ENCODE data around the gene LIPC.

LIPC gene

GRCh38 chr15:58512522-58512921 lies 80.7 kb downstream of the LIPC start:
- no peak overlapping the region for H3K4me3 ChIP-seq (ENCODE audit: low read depth, low read length)
- in situ Hi-C loops (cut with HindIII; ENCODE audit: low sequenced_read_pairs) = no loop called here
- TF ChIP-seq, protein P1, sequence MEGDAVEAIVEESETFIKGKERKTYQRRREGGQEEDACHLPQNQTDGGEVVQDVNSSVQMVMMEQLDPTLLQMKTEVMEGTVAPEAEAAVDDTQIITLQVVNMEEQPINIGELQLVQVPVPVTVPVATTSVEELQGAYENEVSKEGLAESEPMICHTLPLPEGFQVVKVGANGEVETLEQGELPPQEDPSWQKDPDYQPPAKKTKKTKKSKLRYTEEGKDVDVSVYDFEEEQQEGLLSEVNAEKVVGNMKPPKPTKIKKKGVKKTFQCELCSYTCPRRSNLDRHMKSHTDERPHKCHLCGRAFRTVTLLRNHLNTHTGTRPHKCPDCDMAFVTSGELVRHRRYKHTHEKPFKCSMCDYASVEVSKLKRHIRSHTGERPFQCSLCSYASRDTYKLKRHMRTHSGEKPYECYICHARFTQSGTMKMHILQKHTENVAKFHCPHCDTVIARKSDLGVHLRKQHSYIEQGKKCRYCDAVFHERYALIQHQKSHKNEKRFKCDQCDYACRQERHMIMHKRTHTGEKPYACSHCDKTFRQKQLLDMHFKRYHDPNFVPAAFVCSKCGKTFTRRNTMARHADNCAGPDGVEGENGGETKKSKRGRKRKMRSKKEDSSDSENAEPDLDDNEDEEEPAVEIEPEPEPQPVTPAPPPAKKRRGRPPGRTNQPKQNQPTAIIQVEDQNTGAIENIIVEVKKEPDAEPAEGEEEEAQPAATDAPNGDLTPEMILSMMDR (IDR thresholded peaks at IDR 0.05; ENCODE audit: low read depth, low read length) = no peak
- no peak for DNase-seq (ENCODE audit: low read depth, low spot score)

- TF ChIP-seq, protein P1 (IDR thresholded peaks at IDR 0.05; ENCODE audit: low read depth, low read length) = no peak
- no peak for DNase-seq (ENCODE audit: low read depth, low spot score)
- no peak overlapping the region for H3K4me3 ChIP-seq (ENCODE audit: low read depth, low read length)
- in situ Hi-C loops (cut with HindIII; ENCODE audit: low sequenced_read_pairs) = no loop called here
Observed at GRCh38 chr15:58513008-58513407, 81.2 kb downstream of the LIPC start.

GRCh38 chr15:58513726-58514336 lies 82.0 kb downstream of the LIPC start:
- in situ Hi-C loops (cut with HindIII; ENCODE audit: low sequenced_read_pairs) = no loop called here
- no peak overlapping the region for H3K4me3 ChIP-seq (ENCODE audit: low read depth, low read length)
- TF ChIP-seq, protein P1 (IDR thresholded peaks at IDR 0.05; ENCODE audit: low read depth, low read length) = no peak
- no peak for DNase-seq (ENCODE audit: low read depth, low spot score)

DNA sequence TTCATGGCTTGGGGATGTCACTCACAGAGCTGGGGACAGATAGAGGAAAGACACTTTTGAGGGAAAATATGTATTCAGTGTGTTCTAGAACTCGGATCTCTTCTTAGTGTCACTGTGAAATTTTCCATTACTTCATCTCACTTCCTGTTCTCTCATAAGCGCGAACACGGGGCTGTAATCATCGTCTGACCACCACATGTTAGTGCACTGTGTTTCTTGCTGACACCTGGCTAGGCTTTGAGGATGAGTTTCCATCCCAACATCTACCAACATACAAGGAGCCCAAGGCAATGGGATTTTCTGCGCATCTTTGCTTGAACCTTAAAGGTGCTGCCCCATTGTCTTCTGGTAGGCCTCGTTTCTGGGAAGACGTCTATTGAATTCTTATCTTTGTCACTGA lies 84.0 kb downstream of the LIPC start:
- in situ Hi-C loops (cut with HindIII; ENCODE audit: low sequenced_read_pairs) = no loop called here
- TF ChIP-seq, protein P1 (IDR thresholded peaks at IDR 0.05; ENCODE audit: low read depth, low read length) = no peak
- H3K4me3 ChIP-seq (ENCODE audit: low read depth, low read length) = no peak overlapping the region
- no peak for DNase-seq (ENCODE audit: low read depth, low spot score)

DNA sequence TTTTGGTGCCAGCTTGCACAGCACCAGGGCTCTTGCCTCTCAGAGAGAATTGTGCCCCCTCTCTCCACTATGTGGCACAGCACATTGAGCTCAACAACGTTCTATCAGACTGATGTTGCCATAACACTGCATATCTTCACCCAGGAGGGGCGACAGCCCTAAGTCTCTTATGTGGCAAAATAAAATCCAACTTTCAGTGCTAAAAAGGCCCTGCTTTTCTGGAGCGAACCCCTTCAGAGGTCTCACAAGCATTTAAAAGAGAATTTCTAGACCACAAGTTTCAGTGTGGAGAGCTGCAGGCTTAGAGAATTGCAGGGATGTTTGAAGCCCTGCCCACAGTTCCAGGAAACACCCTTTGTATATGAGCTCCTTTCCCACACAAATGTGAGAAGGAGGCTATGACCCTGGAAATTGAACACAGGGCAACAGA lies 85.5 kb downstream of the LIPC start:
- DNase-seq (ENCODE audit: low read depth, low spot score) = no peak
- TF ChIP-seq, protein P1 (IDR thresholded peaks at IDR 0.05; ENCODE audit: low read depth, low read length) = no peak
- no peak overlapping the region for H3K4me3 ChIP-seq (ENCODE audit: low read depth, low read length)
- in situ Hi-C loops (cut with HindIII; ENCODE audit: low sequenced_read_pairs) = no loop called here

DNA sequence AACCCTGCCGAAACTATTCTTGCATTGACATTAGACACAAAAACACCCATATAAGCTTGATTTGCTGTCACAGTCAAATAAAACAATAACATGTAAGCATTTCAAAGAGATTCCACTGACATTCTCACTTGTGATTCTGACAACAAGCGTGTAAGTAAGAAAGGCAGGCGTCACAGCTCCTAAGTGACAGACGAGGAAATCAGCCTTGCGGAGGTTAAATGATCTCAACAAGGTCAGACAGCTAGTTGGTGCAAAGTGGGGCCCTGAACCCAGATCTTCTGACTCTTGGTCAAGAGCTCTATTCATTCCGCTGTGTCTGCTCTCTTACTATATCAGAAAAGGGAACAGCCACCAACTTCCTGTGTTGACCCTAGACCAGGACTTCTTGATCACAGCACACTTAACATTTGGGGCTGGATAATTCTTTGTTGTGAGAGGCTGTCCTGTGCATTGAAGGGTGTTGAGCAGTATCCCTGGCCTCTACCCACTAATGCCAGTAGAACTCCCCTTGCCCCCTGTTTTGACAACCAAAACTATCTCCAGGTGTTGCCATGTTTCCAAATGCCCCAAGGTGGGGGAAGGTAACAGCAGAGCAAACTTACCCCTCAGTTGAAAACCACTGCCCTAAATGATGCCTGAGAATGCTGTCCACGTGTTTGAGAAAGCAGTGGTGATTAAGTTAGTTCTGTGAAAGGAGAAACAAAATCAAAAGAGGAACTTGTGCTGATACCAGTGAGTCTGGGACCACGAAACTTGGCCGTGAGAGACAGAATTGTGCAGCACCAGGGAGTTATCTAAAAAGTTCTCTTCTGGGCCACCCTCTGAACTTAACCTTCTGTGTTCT lies 86.1 kb downstream of the LIPC start:
- TF ChIP-seq, protein P1 (IDR thresholded peaks at IDR 0.05; ENCODE audit: low read depth, low read length) = no peak
- in situ Hi-C loops (cut with HindIII; ENCODE audit: low sequenced_read_pairs) = no loop called here
- no peak for DNase-seq (ENCODE audit: low read depth, low spot score)
- no peak overlapping the region for H3K4me3 ChIP-seq (ENCODE audit: low read depth, low read length)
